GM12878 (cell line): ENCODE measurements around the gene GALNT9. TPM values are rescaled to one million over a fixed set of nuclear protein-coding genes. Genes with fewer than 3 reads are reported as not detected.

Experiments
- ATAC-seq: fragments of 200-7000 bp; cut with Tn5 transposase; 3 replicates; pipeline ENCODE4 v1.9.1; 2020; ENCODE audit warnings: mild to moderate bottlenecking, moderate library complexity
- BruUV-seq: library from RNA; stranded (reverse); fragments of 400-500 nt; replicated peaks from 2 replicates; lab custom pipeline; 2021; lab: Mats Ljungman, UMichigan
- CTCF ChIA-PET: fragments of 300-600 bp; sonication (Branson Sonifier 250); formaldehyde crosslinking; extraction: SDS; loops from one replicate; lab custom pipeline; 2021; ENCODE audit warnings: inconsistent platforms; lab: Yijun Ruan, JAX
- POLR2A ChIA-PET: fragments of 350-600 bp; formaldehyde crosslinking; extraction: SDS; loops from one replicate; lab custom pipeline; 2021; ENCODE audit warnings: inconsistent platforms; lab: Charles Lee
- RAD21 ChIA-PET: fragments of 300-600 bp; sonication (Branson Sonifier 250); formaldehyde crosslinking; loops from one replicate; lab custom pipeline; 2023; ENCODE audit warnings: antibody characterized with exemption; ENCODE audit not compliant: unreplicated experiment; lab: Charles Lee
- SMC1A ChIA-PET: fragments of 300-600 bp; sonication (Branson Sonifier 250); formaldehyde crosslinking; loops from one replicate; lab custom pipeline; 2023; ENCODE audit not compliant: unreplicated experiment, uncharacterized antibody; lab: Charles Lee
- DNase-seq: peaks from one replicate; pipeline ENCODE4 v3.0.0-alpha.2; 2011; ENCODE audit warnings: low read depth, low spot score
- FAIRE-seq: peaks from 3 replicates; lab custom pipeline; 2011; peaks lifted over from hg19 to GRCh38; lab: Jason Lieb, UNC
- H2AFZ ChIP-seq: 2 replicates; pipeline ENCODE4 v1.6.0; 2011; ENCODE audit warnings: low read depth, low read length, control low read depth; ENCODE audit not compliant: control insufficient read depth
- H3K27ac ChIP-seq: 2 replicates; pipeline ENCODE4 v1.5.1; 2011; ENCODE audit warnings: control low read depth; ENCODE audit not compliant: control insufficient read depth, insufficient read depth
- H3K27me3 ChIP-seq, 2 experiments: replicated peaks in 1 of 2; 2 replicates each; pipeline versions ENCODE4 v1.6.0 to v1.6.1; 2011; ENCODE audit warnings: low read length in 1 of 2; ENCODE audit not compliant: control insufficient read depth in 2 of 2, insufficient read depth in 2 of 2
- H3K36me3 ChIP-seq, 2 experiments: 2 replicates each; pipeline ENCODE4 v1.5.1; 2011; ENCODE audit warnings: low read length in 1 of 2; ENCODE audit not compliant: control insufficient read depth in 2 of 2, insufficient read depth in 2 of 2
- H3K4me1 ChIP-seq: 2 replicates; pipeline ENCODE4 v1.6.1; 2011; ENCODE audit warnings: mild to moderate bottlenecking, low read length, moderate library complexity, mixed read lengths; ENCODE audit not compliant: control insufficient read depth, insufficient read depth
- H3K4me2 ChIP-seq: 2 replicates; pipeline ENCODE4 v1.6.0; 2011; ENCODE audit warnings: control low read depth; ENCODE audit not compliant: control insufficient read depth, insufficient read depth
- H3K4me3 ChIP-seq: fragments of 200-600 bp; sonication (generic); 2 replicates; pipeline ENCODE4 v1.5.1; 2016
- H3K79me2 ChIP-seq: 2 replicates; pipeline ENCODE4 v1.6.0; 2011; ENCODE audit warnings: low read length; ENCODE audit not compliant: control insufficient read depth, insufficient read depth
- H3K9ac ChIP-seq: 2 replicates; pipeline ENCODE4 v1.8.0; 2011; ENCODE audit warnings: low read length, control low read depth, mixed read lengths; ENCODE audit not compliant: control insufficient read depth, insufficient read depth
- H3K9me3 ChIP-seq: replicated peaks from 3 replicates; pipeline ENCODE4 v1.5.1; 2011; ENCODE audit warnings: mild to moderate bottlenecking, low read length; ENCODE audit not compliant: control insufficient read depth, insufficient read depth
- H4K20me1 ChIP-seq: 2 replicates; pipeline ENCODE4 v1.6.0; 2011; ENCODE audit not compliant: control insufficient read depth, insufficient read depth
- NR2F1 ChIP-seq: fragments of 450-650 bp; conservative IDR thresholded peaks from 2 replicates; pipeline ENCODE4 v1.6.1; 2017; ENCODE audit warnings: mild to moderate bottlenecking
- WGBS: methylation state at CpG from one replicate; pipeline ENCODE4 v1.1.6; 2016; ENCODE audit warnings: low lambda C conversion rate; ENCODE audit not compliant: insufficient replicate concordance, insufficient coverage; ENCODE audit errors: missing lambda C conversion rate; 5-methylcytosine and 5-hydroxymethylcytosine counted together
- in situ Hi-C: fragments of 300-500 bp; cut with MboI; formaldehyde crosslinking; loops from 9 replicates; pipeline ENCODE4 v1.14.3; 2018; ENCODE audit warnings: mixed read lengths
- intact Hi-C: fragments of 100-400 bp; cut with micrococcal nuclease; formaldehyde crosslinking; loops from one replicate; pipeline ENCODE4 v1.14.2; 2022; ENCODE audit not compliant: unreplicated experiment
- polyA plus RNA-seq, 11 experiments: library from polyadenylated mRNA; depleted of rRNA in 4 of 11; unstranded in 6 of 11; stranded (reverse) in 5 of 11; fragments of >200 nt; fragmentation: Nextera tagmentation in 4 of 11; fragmentation: Illumina TruSeq in 1 of 11; extraction: Ambion mirVana in 4 of 11; extraction: Trizol in 1 of 11; gene quantifications; 1 replicate in 1 of 11; 2 replicates in 10 of 11; pipeline versions ENCODE4 v1.2.1 to v1.2.3, GENCODE V29; 2011 to 2016; ENCODE audit warnings: inconsistent platforms in 2 of 11, missing spikeins in 2 of 11, low read depth in 1 of 11
- total RNA-seq, 4 experiments: library from RNA; depleted of rRNA in 3 of 4; stranded (reverse); fragments of >200 nt in 3 of 4; fragmentation: Illumina TruSeq in 1 of 4; extraction: Trizol in 1 of 4; gene quantifications; 2 replicates each; pipeline versions ENCODE4 v1.2.1 to v1.2.3, GENCODE V29; 2013 to 2021
- TF ChIP-seq, protein P1 (sequence below): IDR thresholded peaks from 2 replicates; pipeline ENCODE4 v1.6.1; 2012; ENCODE audit warnings: improper control_type of control experiment, low read depth, low read length; ENCODE audit not compliant: insufficient replicate concordance

Gene GALNT9
- total and polyA plus RNA-seq, 10 of the 15 experiments (the other 5 are each of a cell fraction or from before 2014, with no cell fraction given): 0.04 TPM; not detected in 9

DNA sequence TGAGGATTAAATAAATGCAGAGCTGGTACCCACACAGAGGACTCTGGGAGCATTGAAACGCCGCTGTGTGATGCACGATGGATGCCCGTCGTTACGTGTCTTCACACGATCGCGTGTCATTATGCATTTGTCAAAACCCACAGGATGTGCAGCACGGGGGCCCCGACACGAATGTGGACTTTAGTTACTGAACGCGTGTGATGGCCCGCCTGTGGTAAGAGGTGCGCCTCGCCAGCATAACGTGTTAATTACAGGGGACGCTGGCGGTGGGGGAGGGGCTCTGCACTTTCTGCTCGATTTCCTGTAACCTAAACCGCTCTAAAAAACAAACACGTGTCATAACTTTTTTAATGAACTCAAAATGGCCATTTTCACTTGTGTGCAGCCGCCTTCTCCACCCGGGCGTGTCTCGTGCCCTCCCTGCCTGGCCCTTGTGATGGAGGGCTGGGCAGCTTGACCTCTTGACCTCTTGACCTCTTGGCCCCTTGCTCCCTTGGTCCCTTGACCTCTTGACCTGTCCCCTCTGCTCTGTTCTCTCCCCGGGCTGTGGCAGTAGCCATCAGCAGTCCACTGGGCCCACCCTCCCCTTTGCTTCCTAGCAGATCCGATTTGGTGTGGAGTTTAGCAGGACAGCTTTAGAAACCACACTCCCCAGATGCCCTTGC lies 33.7 kb upstream of the GALNT9 start:
- Histone ChIP-seq H3K9me3 (peaks cover 4% of the 10 kb centered on the region; the same call in 1 of the 3 replicates), H4K20me1 (no peaks in the 10 kb centered on the region), H3K27me3 (no peaks in the 10 kb centered on the region), H3K9ac (no peak overlapping the region), H3K79me2 (no peaks in the 10 kb centered on the region), H2AFZ (no peak overlapping the region), H3K36me3 (no peaks in the 10 kb centered on the region), H3K4me1 (no peaks in the 10 kb centered on the region), H3K4me3 (no peak overlapping the region), H3K4me2 (no peak overlapping the region), H3K27ac (no peak overlapping the region)
- FAIRE-seq (no peak), DNase-seq (no peak), ATAC-seq (no peak)
- ChIA-PET CTCF (interaction anchor here (0.8 kb wide), 1 partner anchor 209 kb away, joined by 3 read pairs; no protein-coding TSS in a partner anchor), SMC1A (no interaction called here), POLR2A (no interaction called here), RAD21 (no interaction called here)
- in situ Hi-C loops: no loop called here
- TF ChIP-seq NR2F1: 0 out of 2 replicates have a peak, but pooled peaks have one; percentile 39
- TF ChIP-seq, protein P1, sequence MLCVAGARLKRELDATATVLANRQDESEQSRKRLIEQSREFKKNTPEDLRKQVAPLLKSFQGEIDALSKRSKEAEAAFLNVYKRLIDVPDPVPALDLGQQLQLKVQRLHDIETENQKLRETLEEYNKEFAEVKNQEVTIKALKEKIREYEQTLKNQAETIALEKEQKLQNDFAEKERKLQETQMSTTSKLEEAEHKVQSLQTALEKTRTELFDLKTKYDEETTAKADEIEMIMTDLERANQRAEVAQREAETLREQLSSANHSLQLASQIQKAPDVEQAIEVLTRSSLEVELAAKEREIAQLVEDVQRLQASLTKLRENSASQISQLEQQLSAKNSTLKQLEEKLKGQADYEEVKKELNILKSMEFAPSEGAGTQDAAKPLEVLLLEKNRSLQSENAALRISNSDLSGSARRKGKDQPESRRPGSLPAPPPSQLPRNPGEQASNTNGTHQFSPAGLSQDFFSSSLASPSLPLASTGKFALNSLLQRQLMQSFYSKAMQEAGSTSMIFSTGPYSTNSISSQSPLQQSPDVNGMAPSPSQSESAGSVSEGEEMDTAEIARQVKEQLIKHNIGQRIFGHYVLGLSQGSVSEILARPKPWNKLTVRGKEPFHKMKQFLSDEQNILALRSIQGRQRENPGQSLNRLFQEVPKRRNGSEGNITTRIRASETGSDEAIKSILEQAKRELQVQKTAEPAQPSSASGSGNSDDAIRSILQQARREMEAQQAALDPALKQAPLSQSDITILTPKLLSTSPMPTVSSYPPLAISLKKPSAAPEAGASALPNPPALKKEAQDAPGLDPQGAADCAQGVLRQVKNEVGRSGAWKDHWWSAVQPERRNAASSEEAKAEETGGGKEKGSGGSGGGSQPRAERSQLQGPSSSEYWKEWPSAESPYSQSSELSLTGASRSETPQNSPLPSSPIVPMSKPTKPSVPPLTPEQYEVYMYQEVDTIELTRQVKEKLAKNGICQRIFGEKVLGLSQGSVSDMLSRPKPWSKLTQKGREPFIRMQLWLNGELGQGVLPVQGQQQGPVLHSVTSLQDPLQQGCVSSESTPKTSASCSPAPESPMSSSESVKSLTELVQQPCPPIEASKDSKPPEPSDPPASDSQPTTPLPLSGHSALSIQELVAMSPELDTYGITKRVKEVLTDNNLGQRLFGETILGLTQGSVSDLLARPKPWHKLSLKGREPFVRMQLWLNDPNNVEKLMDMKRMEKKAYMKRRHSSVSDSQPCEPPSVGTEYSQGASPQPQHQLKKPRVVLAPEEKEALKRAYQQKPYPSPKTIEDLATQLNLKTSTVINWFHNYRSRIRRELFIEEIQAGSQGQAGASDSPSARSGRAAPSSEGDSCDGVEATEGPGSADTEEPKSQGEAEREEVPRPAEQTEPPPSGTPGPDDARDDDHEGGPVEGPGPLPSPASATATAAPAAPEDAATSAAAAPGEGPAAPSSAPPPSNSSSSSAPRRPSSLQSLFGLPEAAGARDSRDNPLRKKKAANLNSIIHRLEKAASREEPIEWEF: no peak
- 74% methylated on average over 29 of the region's 29 CpGs for WGBS
- intact Hi-C loops: no loop called here
- no TSS peak for BruUV-seq
